ENCODE measurements around the gene CDK12.

Gene CDK12

DNA sequence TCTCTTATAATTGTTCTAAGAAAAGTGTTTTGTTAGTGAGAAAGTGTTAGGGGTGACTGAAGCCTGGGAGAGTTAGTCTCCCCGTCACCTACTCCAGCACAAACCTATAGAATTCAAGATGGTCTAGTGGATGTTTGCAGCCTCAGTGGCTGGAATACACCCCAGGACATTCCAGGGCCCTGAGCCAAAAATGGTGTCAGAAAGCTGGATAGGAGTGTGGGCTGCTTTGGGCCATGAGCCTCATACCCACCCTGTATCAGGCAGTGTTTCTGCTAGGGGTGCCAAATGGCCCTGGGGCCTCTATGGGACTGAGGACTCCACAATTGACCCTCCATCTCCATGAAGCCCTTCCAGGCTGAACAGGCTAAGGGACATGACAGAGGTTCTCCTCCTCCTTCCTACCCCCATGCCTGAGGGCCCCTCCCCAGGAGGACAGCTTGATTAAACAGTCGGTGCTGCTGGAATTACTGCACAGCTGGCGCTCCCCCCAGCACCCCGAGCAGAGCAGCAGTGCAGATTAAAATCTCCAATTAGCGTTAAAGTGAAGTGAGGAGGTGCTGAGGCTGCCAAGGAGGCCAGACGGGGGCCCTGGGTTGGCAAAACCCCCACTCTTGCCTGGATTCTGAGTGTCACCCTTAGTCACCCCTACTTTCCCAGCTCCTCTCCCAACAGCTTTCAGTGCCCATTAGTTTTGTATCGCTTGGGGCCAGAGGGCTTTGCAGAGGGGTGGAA is 87.4 kb downstream of the CDK12 start:
- DNase-seq, result peak; percentile 27
- H3K4me3 ChIP-seq (ENCODE audit: low read depth, low read length), result no peak overlapping the region
- no peaks in the 10 kb centered on the region for H3K9me3 ChIP-seq (ENCODE audit: severe bottlenecking)
- TF ChIP-seq CTCF (IDR thresholded peaks at IDR 0.05; ENCODE audit: low read depth, low read length), result no peak
- no peaks in the 10 kb centered on the region for H3K27me3 ChIP-seq (ENCODE audit: insufficient read depth, low read depth, severe bottlenecking)
- peaks cover 61% of the 10 kb centered on the region for H3K36me3 ChIP-seq
- H3K27ac ChIP-seq, result no peak overlapping the region

- H3K4me3 ChIP-seq (ENCODE audit: low read depth, low read length), result no peak overlapping the region
- H3K27ac ChIP-seq, result no peak overlapping the region
- no peaks in the 10 kb centered on the region for H3K9me3 ChIP-seq (ENCODE audit: severe bottlenecking)
- TF ChIP-seq CTCF (IDR thresholded peaks at IDR 0.05; ENCODE audit: low read depth, low read length), result no peak
- peaks cover 68% of the 10 kb centered on the region for H3K36me3 ChIP-seq
- no peaks in the 10 kb centered on the region for H3K27me3 ChIP-seq (ENCODE audit: insufficient read depth, low read depth, severe bottlenecking)
- DNase-seq, result no peak
Observed at GRCh38 chr17:39549747-39550573, 88.7 kb downstream of the CDK12 start.

GRCh38 chr17:39551879-39552278 is 90.6 kb downstream of the CDK12 start:
- no peak for TF ChIP-seq CTCF (IDR thresholded peaks at IDR 0.05; ENCODE audit: low read depth, low read length)

GRCh38 chr17:39553341-39553945 is 92.2 kb downstream of the CDK12 start:
- H3K9me3 ChIP-seq (ENCODE audit: severe bottlenecking), result no peaks in the 10 kb centered on the region
- H3K27ac ChIP-seq, result no peak overlapping the region
- H3K36me3 ChIP-seq, result peaks cover 69% of the 10 kb centered on the region
- no peak for DNase-seq
- no peak overlapping the region for H3K4me3 ChIP-seq (ENCODE audit: low read depth, low read length)
- no peak for TF ChIP-seq CTCF (IDR thresholded peaks at IDR 0.05; ENCODE audit: low read depth, low read length)
- no peaks in the 10 kb centered on the region for H3K27me3 ChIP-seq (ENCODE audit: insufficient read depth, low read depth, severe bottlenecking)

More at GRCh38 chr17:39551879-39552278, 90.6 kb downstream of the CDK12 start:
- Histone ChIP-seq H3K9me3 (ENCODE audit: severe bottlenecking) (no peaks in the 10 kb centered on the region), H3K27ac (no peak overlapping the region), H3K27me3 (ENCODE audit: insufficient read depth, low read depth, severe bottlenecking) (no peaks in the 10 kb centered on the region), H3K36me3 (peaks cover 71% of the 10 kb centered on the region), H3K4me3 (ENCODE audit: low read depth, low read length) (no peak overlapping the region)
- DNase-seq, result no peak

GRCh38 chr17:39555368-39555767 is 94.1 kb downstream of the CDK12 start:
- no peak overlapping the region for H3K4me3 ChIP-seq (ENCODE audit: low read depth, low read length)
- no peak for DNase-seq
- TF ChIP-seq CTCF (IDR thresholded peaks at IDR 0.05; ENCODE audit: low read depth, low read length), result no peak
- H3K36me3 ChIP-seq, result peaks cover 52% of the 10 kb centered on the region
- no peak overlapping the region for H3K27ac ChIP-seq
- H3K9me3 ChIP-seq (ENCODE audit: severe bottlenecking), result no peaks in the 10 kb centered on the region
- no peaks in the 10 kb centered on the region for H3K27me3 ChIP-seq (ENCODE audit: insufficient read depth, low read depth, severe bottlenecking)

Data from WERI-Rb-1 (cell line).